Spinal cord (tissue), 10 donors: ENCODE measurements around the gene ZNF775. TPM values are rescaled to one million over a fixed set of nuclear protein-coding genes. Genes with fewer than 3 reads are reported as not detected.
A peak's percentile ranks its signal among the peaks of the same experiment; 100 is the strongest.

ENCODE experiments used
- DNase-seq, 6 donors: peaks; one replicate each; pipeline versions ENCODE4 v3.0.0 to v3.0.0-alpha.2; 2013 to 2015; ENCODE audit warnings: low spot score in 6 of 6, low read depth in 4 of 6
- H3K27ac ChIP-seq: one replicate; pipeline ENCODE4 v1.5.1; 2013; ENCODE audit warnings: low read depth, low read length, control low read depth
- H3K27me3 ChIP-seq: one replicate; pipeline ENCODE4 v1.6.1; 2013; ENCODE audit warnings: low read length; ENCODE audit not compliant: control insufficient read depth, insufficient read depth
- H3K36me3 ChIP-seq: one replicate; pipeline ENCODE4 v1.6.1; 2013; ENCODE audit warnings: low read length; ENCODE audit not compliant: control insufficient read depth, insufficient read depth
- H3K4me1 ChIP-seq: one replicate; pipeline ENCODE4 v1.6.1; 2013; ENCODE audit warnings: low read length; ENCODE audit not compliant: control insufficient read depth, insufficient read depth
- H3K4me3 ChIP-seq: one replicate; pipeline ENCODE4 v1.5.1; 2013; ENCODE audit warnings: low read depth, low read length, control low read depth
- H3K9me3 ChIP-seq: one replicate; pipeline ENCODE4 v1.6.1; 2013; ENCODE audit warnings: low read length; ENCODE audit not compliant: control insufficient read depth, insufficient read depth
- WGBS: methylation state at CpG from one replicate; pipeline ENCODE4 v1.1.5; 2013; ENCODE audit warnings: missing lambda C conversion rate; ENCODE audit not compliant: insufficient coverage; 5-methylcytosine and 5-hydroxymethylcytosine counted together
- polyA plus RNA-seq, 2 donors: library from polyadenylated mRNA; unstranded; fragments of 120-200 nt; gene quantifications; one replicate each; pipeline ENCODE4 v1.2.1, GENCODE V29; 2013; ENCODE audit not compliant: insufficient read length in 2 of 2
- total RNA-seq, 2 donors: library from RNA; depleted of rRNA in 1 of 2; stranded (reverse); fragments of 120-200 nt in 1 of 2; fragments of >200 nt in 1 of 2; gene quantifications; one replicate each; pipeline versions ENCODE4 v1.2.3 to v1.2.4, GENCODE V29; 2013 to 2014
- donor health status: healthy.

The ZNF775 gene
- total and polyA plus RNA-seq, 4 donors = 7.3 to 19.1 (median 14.0) TPM

DNA sequence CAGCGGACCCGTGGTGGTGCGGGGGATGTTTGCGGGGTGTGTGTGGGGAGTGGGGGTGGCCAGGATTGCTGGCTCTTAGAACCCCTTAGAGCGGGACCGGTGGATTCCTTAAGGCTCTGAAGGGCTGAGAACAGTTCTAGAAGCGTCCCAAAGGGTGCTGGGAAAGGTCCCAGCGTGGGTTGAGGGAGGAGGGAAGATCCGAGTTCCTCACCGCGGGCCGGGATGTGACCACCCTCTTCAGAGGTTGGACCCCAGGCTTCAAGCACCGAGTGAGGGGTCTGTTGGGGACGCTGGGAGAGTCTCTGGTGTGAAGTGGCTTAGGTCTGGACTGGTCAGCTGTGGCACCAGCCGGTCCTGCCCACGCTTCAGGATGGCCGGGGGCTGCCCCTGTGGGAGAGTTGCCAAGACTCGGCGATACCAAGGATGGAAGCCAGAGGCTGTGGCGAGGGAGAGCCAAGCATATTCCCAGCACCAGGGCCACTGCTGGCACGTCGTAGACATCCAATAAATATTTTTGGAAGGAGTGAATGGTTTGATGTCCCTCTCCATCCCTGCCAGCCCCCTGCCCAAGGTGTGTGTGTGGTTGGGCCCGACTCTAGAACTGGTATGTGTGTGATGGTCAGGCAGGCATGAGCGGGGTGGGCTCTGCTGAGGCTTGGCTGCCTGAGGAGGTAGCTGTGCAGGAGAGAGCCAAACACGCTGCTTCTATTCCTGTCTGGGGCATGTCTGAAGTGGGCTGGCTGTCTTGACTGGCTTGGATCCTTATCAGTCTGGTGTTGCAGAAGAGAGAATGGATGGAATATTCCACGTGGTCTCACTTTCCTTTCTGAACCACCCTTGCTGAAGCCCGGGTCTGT is 19.2 kb downstream of the ZNF775 start:
- H3K27me3 ChIP-seq = no peaks in the 10 kb centered on the region
- H3K36me3 ChIP-seq = peaks cover 46% of the 10 kb centered on the region
- no peaks in the 10 kb centered on the region for H3K9me3 ChIP-seq
- H3K4me1 ChIP-seq = peaks cover 40% of the 10 kb centered on the region
- DNase-seq = no peak
- H3K4me3 ChIP-seq = no peak overlapping the region
- 88% methylated on average over 21 of the region's 27 CpGs for WGBS
- no peak overlapping the region for H3K27ac ChIP-seq

GRCh38 chr7:150398965-150399320 is 19.8 kb downstream of the ZNF775 start:
- WGBS = no CpG with 5 or more reads among the region's 2 CpGs
- H3K27me3 ChIP-seq = no peaks in the 10 kb centered on the region
- H3K36me3 ChIP-seq = peaks cover 46% of the 10 kb centered on the region
- DNase-seq = no peak
- H3K27ac ChIP-seq = no peak overlapping the region
- H3K9me3 ChIP-seq = no peaks in the 10 kb centered on the region
- peaks cover 46% of the 10 kb centered on the region for H3K4me1 ChIP-seq
- no peak overlapping the region for H3K4me3 ChIP-seq

DNA sequence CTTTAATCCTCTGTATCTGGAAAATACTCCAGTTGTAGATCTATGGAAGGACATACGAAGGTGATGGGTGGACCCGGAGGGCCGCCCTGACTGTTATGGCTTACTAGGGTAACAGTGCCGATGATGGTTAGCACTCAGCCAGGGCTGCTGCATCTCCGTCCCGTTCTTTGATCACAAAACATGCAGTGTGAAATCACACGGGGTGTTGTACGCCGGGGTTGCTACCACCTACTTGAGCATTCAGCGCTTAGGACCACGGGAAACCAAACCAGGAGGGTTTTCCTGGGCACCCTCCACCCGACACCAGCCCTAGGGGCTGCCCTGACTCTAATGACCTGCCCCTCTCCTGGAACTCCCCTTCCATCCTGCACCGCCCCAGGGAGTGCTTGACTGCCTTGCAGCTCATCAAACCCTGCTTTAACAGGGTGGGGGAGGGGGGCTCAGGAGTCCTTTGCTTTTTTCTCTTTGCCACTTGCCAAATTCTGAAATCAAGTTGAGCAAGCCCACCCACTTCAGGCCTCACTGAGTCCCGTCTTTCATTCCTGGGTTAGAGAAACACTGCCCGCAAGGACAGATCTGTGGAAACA is 20.4 kb downstream of the ZNF775 start:
- no peaks in the 10 kb centered on the region for H3K27me3 ChIP-seq
- H3K27ac ChIP-seq = no peak overlapping the region
- no peak overlapping the region for H3K4me3 ChIP-seq
- DNase-seq = no peak
- H3K36me3 ChIP-seq = peaks cover 46% of the 10 kb centered on the region
- no peaks in the 10 kb centered on the region for H3K9me3 ChIP-seq
- 71% methylated on average over 13 of the region's 15 CpGs for WGBS
- H3K4me1 ChIP-seq = peaks cover 51% of the 10 kb centered on the region

- DNase-seq = peak in 1 of 6 donors; percentile 38
- no peaks in the 10 kb centered on the region for H3K9me3 ChIP-seq
- no peaks in the 10 kb centered on the region for H3K27me3 ChIP-seq
- no peak overlapping the region for H3K4me3 ChIP-seq
- H3K4me1 ChIP-seq = peaks cover 55% of the 10 kb centered on the region
- H3K27ac ChIP-seq = no peak overlapping the region
- peaks cover 46% of the 10 kb centered on the region for H3K36me3 ChIP-seq
- 59% methylated on average over 8 of the region's 11 CpGs for whole genome bisulfite sequencing
These were observed 21.1 kb downstream of the ZNF775 start for GRCh38 chr7:150400008-150400787.

DNA sequence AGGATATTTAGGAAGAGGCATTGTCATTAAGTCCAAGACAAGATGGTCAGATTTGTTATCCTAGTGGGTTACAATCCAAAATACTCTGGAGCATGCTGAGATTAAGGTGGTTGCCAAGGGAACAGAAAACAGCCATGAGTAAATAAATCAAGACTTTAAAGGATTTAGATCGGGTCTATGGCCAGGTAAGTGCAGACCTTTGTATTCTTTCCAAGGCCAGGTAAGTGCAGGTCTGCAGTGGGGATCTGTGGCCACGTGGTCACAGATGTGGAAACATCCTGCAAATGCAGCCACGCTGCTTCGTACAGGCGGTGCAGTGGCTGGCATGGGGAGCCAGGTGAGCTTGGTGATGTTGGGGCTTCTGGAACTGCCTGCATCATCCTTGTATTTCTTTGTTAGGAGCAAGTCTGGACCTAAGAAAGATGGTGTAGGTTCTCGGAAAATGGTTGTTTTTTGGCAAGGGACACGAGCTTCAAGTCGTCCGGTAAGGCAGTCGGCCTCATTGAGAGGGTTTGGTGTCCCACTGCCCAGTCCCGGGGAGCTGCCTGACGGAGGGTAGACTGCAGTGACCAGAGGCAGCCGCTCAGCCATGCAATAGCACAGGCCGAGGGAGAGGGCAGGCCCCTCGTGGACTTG is 21.8 kb downstream of the ZNF775 start:
- H3K27ac ChIP-seq = no peak overlapping the region
- DNase-seq = no peak
- H3K4me3 ChIP-seq = no peak overlapping the region
- WGBS = 81% methylated on average over 14 of the region's 15 CpGs
- H3K9me3 ChIP-seq = no peaks in the 10 kb centered on the region
- H3K27me3 ChIP-seq = no peaks in the 10 kb centered on the region
- H3K4me1 ChIP-seq = peaks cover 53% of the 10 kb centered on the region
- peaks cover 43% of the 10 kb centered on the region for H3K36me3 ChIP-seq

DNA sequence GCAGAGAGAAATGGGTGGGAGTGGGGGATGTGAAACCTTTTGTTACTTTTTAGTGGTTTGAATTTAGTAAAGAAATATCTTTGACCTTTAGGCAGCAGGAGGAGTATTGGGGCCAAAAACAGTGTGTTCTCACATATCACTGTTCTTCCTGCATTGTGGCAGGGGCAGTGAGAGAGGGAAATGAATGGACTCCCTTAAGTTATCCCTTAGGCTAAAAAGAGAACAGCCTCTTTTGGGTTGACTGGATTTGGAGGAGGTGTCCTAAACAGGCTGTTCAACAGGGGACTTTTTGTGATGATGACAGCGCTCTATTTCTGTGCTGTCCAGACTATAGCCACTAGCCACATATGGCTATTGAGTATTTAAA is 22.3 kb downstream of the ZNF775 start:
- H3K27me3 ChIP-seq = no peaks in the 10 kb centered on the region
- no peak overlapping the region for H3K4me3 ChIP-seq
- no CpG with 5 or more reads among the region's 1 CpG for WGBS
- no peak for DNase-seq
- H3K4me1 ChIP-seq = peaks cover 55% of the 10 kb centered on the region
- peaks cover 38% of the 10 kb centered on the region for H3K36me3 ChIP-seq
- no peaks in the 10 kb centered on the region for H3K9me3 ChIP-seq
- H3K27ac ChIP-seq = no peak overlapping the region

GRCh38 chr7:150401861-150402631 is 22.9 kb downstream of the ZNF775 start:
- Histone ChIP-seq H3K27ac (peak overlapping the region; percentile 6), H3K4me1 (peaks cover 60% of the 10 kb centered on the region), H3K27me3 (no peaks in the 10 kb centered on the region), H3K4me3 (no peak overlapping the region), H3K36me3 (peaks cover 33% of the 10 kb centered on the region), H3K9me3 (no peaks in the 10 kb centered on the region)
- WGBS = 46% methylated on average over 4 of the region's 7 CpGs
- peak in 1 of 6 donors; percentile 57 for DNase-seq

DNA sequence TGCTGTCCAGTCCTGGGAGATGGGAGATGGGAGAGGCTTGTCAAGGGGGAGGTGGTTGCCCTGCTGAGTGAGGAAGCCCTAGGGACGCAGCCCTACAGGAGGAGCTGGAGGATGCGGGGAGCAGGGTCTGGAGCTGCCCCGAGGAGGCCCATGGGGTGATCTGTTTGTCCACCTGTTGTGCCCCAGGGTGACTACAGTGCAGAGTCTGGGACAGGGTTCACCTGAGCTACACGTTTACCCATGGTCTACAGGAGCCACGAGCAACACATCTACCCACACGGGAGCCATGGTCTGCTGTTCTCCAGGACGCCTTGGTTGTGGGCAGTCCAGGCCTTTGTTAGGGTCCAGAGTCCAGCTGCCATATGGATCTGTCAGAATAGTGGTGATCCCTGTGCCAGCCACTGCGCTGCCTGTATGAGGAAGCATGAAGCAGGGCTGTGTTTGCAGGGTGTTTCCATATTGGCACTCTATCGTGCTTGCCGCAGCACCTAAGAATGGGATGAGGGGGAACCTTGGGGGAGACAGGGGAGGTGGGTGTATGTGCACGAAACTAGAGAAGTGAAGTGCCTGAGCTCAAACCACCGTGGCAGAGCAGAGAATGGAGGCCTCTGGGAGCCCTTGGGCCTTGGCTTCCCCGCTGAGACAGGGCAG is 23.7 kb downstream of the ZNF775 start:
- no peak for DNase-seq
- H3K9me3 ChIP-seq = no peaks in the 10 kb centered on the region
- H3K36me3 ChIP-seq = peaks cover 30% of the 10 kb centered on the region
- WGBS = 78% methylated on average over 10 of the region's 13 CpGs
- H3K27ac ChIP-seq = peak overlapping the region; percentile 6
- no peaks in the 10 kb centered on the region for H3K27me3 ChIP-seq
- H3K4me3 ChIP-seq = no peak overlapping the region
- peaks cover 63% of the 10 kb centered on the region for H3K4me1 ChIP-seq
